DND-41 (cell line): ENCODE results near the gene FBXL13.
"Not testable (repeated sequence)": the region's sequence is repeated elsewhere in the genome, so short reads cannot be mapped to it uniquely, and the experiment has no call there.

Experiments
- ATAC-seq: fragments of 200-7000 bp; cut with Tn5 transposase; 3 replicates; pipeline ENCODE4 v1.9.1; 2021; ENCODE audit warnings: low read depth; ENCODE audit not compliant: insufficient read depth
- DNase-seq: peaks from one replicate; pipeline ENCODE4 v3.0.0-alpha.2; 2020
- H2AFZ ChIP-seq: 2 replicates; pipeline ENCODE4 v1.6.0; 2012; ENCODE audit warnings: low read depth, low read length
- H3K27ac ChIP-seq: 2 replicates; pipeline ENCODE4 v1.5.1; 2012; ENCODE audit warnings: low read length, inconsistent platforms
- H3K27me3 ChIP-seq: fragments of 200-600 bp; sonication (generic); 2 replicates; pipeline ENCODE4 v1.6.0; 2012; ENCODE audit warnings: low read length, mild to moderate bottlenecking, inconsistent platforms; ENCODE audit not compliant: insufficient read depth, poor library complexity
- H3K36me3 ChIP-seq: 2 replicates; pipeline ENCODE4 v1.5.1; 2012; ENCODE audit warnings: low read length, inconsistent platforms; ENCODE audit not compliant: insufficient read depth
- H3K4me1 ChIP-seq: 2 replicates; pipeline ENCODE4 v1.5.1; 2012; ENCODE audit warnings: mild to moderate bottlenecking, low read length; ENCODE audit not compliant: insufficient read depth
- H3K4me2 ChIP-seq: 2 replicates; pipeline ENCODE4 v1.6.0; 2012; ENCODE audit warnings: mild to moderate bottlenecking, moderate library complexity, low read length, inconsistent platforms; ENCODE audit not compliant: insufficient read depth
- H3K4me3 ChIP-seq, 2 experiments: fragments of 200-600 bp in 1 of 2; shearing (Covaris generic) in 1 of 2; 2 replicates each; pipeline ENCODE4 v1.5.1; 2012 to 2016; ENCODE audit warnings: inconsistent platforms in 2 of 2, low read length in 2 of 2, mild to moderate bottlenecking in 2 of 2, low read depth in 1 of 2, moderate library complexity in 1 of 2
- H3K79me2 ChIP-seq: 2 replicates; pipeline ENCODE4 v1.6.0; 2012; ENCODE audit warnings: low read length, inconsistent platforms; ENCODE audit not compliant: insufficient read depth
- H3K9ac ChIP-seq: 2 replicates; pipeline ENCODE4 v1.6.0; 2012; ENCODE audit warnings: low read depth, mild to moderate bottlenecking, inconsistent platforms, low read length, moderate library complexity
- H3K9me3 ChIP-seq: 2 replicates; pipeline ENCODE4 v1.5.1; 2012; ENCODE audit warnings: low read length, moderate library complexity, mild to moderate bottlenecking, inconsistent platforms; ENCODE audit not compliant: insufficient read depth, severe bottlenecking
- H4K20me1 ChIP-seq: 2 replicates; pipeline ENCODE4 v1.6.0; 2012; ENCODE audit warnings: low read length; ENCODE audit not compliant: insufficient read depth
- EZH2 ChIP-seq: IDR thresholded peaks from 3 replicates; pipeline ENCODE4 v1.6.1; 2012; ENCODE audit warnings: borderline replicate concordance, low read depth, mild to moderate bottlenecking, moderate library complexity, low read length, inconsistent platforms; ENCODE audit not compliant: severe bottlenecking
- TF ChIP-seq, protein P1 (sequence below): IDR thresholded peaks from 2 replicates; pipeline ENCODE4 v1.5.1; 2012; ENCODE audit warnings: borderline replicate concordance, low read length, moderate library complexity, mild to moderate bottlenecking; ENCODE audit not compliant: poor library complexity, severe bottlenecking; ENCODE audit errors: extremely low read depth

Gene FBXL13

DNA sequence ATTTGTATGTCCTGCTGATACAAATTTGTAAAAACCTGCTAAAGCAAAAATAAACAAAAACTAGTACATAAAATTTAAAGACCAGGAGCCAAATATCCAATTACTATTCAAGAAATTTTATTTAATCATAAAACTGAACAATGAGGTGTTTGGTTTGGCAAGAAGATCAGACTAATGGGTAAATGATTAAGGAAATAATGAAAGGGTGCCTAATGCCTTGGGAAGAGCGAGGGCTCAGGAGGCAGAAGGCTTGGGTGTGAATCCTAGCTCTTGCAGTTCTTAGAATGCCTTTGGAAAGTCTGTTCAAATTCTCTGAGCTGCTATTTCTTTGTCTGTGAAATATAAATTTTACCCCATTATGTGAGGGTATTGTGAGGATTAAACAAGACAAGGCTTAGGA, 41.9 kb upstream of the FBXL13 start:
- Histone ChIP-seq H4K20me1 (no peaks in the 10 kb centered on the region), H3K4me1 (no peaks in the 10 kb centered on the region), H3K27me3 (no peaks in the 10 kb centered on the region), H3K36me3 (peaks cover 39% of the 10 kb centered on the region), H3K9me3 (no peaks in the 10 kb centered on the region), H3K9ac (no peak overlapping the region), H2AFZ (no peak overlapping the region), H3K27ac (no peak overlapping the region), H3K4me3 (no peak overlapping the region), H3K79me2 (no peaks in the 10 kb centered on the region), H3K4me2 (no peak overlapping the region)
- no peak for ATAC-seq
- DNase-seq, result no peak
- no peak for TF ChIP-seq EZH2
- TF ChIP-seq, protein P1, sequence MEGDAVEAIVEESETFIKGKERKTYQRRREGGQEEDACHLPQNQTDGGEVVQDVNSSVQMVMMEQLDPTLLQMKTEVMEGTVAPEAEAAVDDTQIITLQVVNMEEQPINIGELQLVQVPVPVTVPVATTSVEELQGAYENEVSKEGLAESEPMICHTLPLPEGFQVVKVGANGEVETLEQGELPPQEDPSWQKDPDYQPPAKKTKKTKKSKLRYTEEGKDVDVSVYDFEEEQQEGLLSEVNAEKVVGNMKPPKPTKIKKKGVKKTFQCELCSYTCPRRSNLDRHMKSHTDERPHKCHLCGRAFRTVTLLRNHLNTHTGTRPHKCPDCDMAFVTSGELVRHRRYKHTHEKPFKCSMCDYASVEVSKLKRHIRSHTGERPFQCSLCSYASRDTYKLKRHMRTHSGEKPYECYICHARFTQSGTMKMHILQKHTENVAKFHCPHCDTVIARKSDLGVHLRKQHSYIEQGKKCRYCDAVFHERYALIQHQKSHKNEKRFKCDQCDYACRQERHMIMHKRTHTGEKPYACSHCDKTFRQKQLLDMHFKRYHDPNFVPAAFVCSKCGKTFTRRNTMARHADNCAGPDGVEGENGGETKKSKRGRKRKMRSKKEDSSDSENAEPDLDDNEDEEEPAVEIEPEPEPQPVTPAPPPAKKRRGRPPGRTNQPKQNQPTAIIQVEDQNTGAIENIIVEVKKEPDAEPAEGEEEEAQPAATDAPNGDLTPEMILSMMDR, result no peak

DNA sequence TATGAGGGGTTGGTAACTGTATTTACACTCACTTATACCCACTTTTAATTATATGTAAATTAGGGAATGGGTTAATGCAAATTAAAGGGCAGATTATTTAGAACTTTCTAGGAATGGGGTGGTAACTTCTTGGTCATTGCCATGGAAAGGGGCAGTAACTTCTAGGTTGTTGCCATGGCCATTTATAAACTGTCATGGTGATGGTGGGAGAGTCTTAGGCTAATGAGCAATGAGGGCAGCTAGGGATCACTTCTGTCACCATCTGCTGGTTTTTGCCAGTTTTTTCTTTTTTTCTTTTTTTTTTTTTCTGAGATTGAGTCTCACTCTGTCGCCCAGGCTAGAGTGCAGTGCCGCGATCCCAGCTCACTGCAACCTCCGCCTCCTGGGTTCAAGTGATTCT, 41.2 kb upstream of the FBXL13 start:
- no peak overlapping the region for H3K4me2 ChIP-seq
- no peak overlapping the region for H3K9ac ChIP-seq
- TF ChIP-seq, protein P1, result no peak
- H2AFZ ChIP-seq, result no peak overlapping the region
- H3K27ac ChIP-seq, result no peak overlapping the region
- no peak overlapping the region for H3K4me3 ChIP-seq
- ATAC-seq (no peak), DNase-seq (no peak)
- no peaks in the 10 kb centered on the region for H3K79me2 ChIP-seq
- no peaks in the 10 kb centered on the region for H3K9me3 ChIP-seq
- H3K4me1 ChIP-seq, result no peaks in the 10 kb centered on the region
- H4K20me1 ChIP-seq, result no peaks in the 10 kb centered on the region
- no peaks in the 10 kb centered on the region for H3K27me3 ChIP-seq
- H3K36me3 ChIP-seq, result peaks cover 31% of the 10 kb centered on the region

DNA sequence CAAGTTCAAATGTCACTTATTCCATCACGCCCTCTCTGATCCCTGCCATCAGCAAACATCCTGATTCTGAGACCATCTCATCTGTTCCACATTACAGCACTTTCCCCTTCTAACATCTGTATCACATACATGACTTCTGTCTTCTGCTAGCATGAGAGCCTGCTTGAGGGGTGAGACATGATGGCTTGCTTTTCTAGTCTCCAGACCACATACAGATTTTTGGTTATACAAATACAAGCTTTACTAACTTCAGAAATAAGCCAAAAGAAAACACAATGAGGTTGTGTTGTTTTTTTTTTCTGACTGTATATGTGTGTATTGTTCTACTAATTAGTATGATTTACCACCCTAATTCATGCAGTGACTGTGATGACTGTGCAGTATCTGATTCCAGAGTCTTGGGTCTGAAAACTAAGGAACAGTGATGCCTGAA, 40.0 kb upstream of the FBXL13 start:
- TF ChIP-seq, protein P1, result no peak
- TF ChIP-seq EZH2, result no peak
- Histone ChIP-seq H3K9me3 (no peaks in the 10 kb centered on the region), H3K4me2 (no peak overlapping the region), H3K4me1 (no peaks in the 10 kb centered on the region), H3K36me3 (peaks cover 24% of the 10 kb centered on the region), H4K20me1 (no peaks in the 10 kb centered on the region), H3K27me3 (no peaks in the 10 kb centered on the region), H3K27ac (no peak overlapping the region), H3K4me3 (no peak overlapping the region), H2AFZ (no peak overlapping the region), H3K9ac (no peak overlapping the region), H3K79me2 (no peaks in the 10 kb centered on the region)
- ATAC-seq, result no peak
- DNase-seq, result no peak

DNA sequence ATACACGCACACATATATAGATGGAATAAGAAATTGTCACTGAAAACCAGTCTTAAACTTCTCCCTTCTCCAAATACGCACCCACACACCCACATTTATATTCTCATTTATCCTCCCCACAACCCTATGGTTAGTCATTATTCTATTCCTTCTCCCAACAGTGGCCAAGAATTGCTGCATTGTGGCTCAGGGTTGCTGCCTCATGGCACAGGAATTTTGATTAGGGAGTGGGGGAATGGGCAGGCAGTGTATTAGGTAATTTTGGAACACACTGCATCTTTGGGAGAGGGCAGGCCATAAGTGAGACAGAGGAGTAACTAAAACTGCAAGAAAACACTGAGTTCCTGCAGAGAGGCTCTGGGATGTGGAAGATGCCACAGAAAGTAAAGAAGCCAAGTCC, 38.6 kb upstream of the FBXL13 start:
- no peak overlapping the region for H3K4me3 ChIP-seq
- no peaks in the 10 kb centered on the region for H4K20me1 ChIP-seq
- peaks cover 18% of the 10 kb centered on the region; the same call in 1 of the 2 replicates for H3K36me3 ChIP-seq
- no peak overlapping the region for H3K9ac ChIP-seq
- H2AFZ ChIP-seq, result no peak overlapping the region
- H3K27me3 ChIP-seq, result no peaks in the 10 kb centered on the region
- ATAC-seq (no peak), DNase-seq (no peak)
- no peaks in the 10 kb centered on the region for H3K79me2 ChIP-seq
- no peak overlapping the region for H3K4me2 ChIP-seq
- H3K9me3 ChIP-seq, result no peaks in the 10 kb centered on the region
- TF ChIP-seq, protein P1, result no peak
- no peak for TF ChIP-seq EZH2
- no peak overlapping the region for H3K27ac ChIP-seq
- H3K4me1 ChIP-seq, result no peaks in the 10 kb centered on the region

DNA sequence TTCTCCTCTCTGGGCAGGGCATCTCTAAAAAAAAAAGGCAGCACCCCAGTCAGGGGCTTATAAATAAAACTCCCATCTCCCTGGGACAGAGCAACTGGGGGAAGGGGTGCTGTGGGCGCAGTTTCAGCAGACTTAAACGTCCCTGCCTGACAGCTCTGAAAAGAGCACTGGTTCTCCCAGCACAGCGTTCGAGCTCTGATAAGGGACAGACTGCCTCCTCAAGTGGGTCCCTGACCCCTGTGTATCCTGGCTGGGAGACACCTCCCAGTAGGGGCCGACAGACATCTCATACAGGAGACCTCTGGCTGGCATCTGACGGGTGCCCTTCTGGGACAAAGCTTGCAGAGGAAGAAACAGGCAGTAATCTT, 32.1 kb upstream of the FBXL13 start:
- H3K9me3 ChIP-seq, H3K27ac ChIP-seq, ATAC-seq, H3K27me3 ChIP-seq, H3K9ac ChIP-seq, H3K79me2 ChIP-seq, H3K4me3 ChIP-seq, H3K4me2 ChIP-seq, DNase-seq, H4K20me1 ChIP-seq, H3K4me1 ChIP-seq, H2AFZ ChIP-seq: not testable (repeated sequence)
- H3K36me3 ChIP-seq, result peaks cover 37% of the 10 kb centered on the region
